ENCODE results near the gene RIPOR3.
"Not testable (repeated sequence)": the region's sequence is repeated elsewhere in the genome, so short reads cannot be mapped to it uniquely, and the experiment has no call there.

Gene RIPOR3

GRCh38 chr20:50679753-50680104, 11.6 kb downstream of the RIPOR3 start:
- DNase-seq = no peak

- no peak for DNase-seq
Measured at GRCh38 chr20:50678169-50678898, 13.0 kb downstream of the RIPOR3 start.

- DNase-seq = no peak
Measured at GRCh38 chr20:50676858-50677257, 14.5 kb downstream of the RIPOR3 start.

- not testable (repeated sequence) for DNase-seq
Measured at GRCh38 chr20:50676377-50676731, 15.0 kb downstream of the RIPOR3 start.

GRCh38 chr20:50675671-50676376, 15.5 kb downstream of the RIPOR3 start:
- no peak for DNase-seq

GRCh38 chr20:50674138-50674825, 17.1 kb downstream of the RIPOR3 start:
- DNase-seq = no peak

GRCh38 chr20:50673466-50674137, 17.7 kb downstream of the RIPOR3 start:
- no peak for DNase-seq

GRCh38 chr20:50673146-50673465, 18.2 kb downstream of the RIPOR3 start:
- no peak for DNase-seq

- DNase-seq = no peak
Measured at GRCh38 chr20:50672400-50673145, 18.8 kb downstream of the RIPOR3 start.

GRCh38 chr20:50671626-50672025, 19.7 kb downstream of the RIPOR3 start:
- no peak for DNase-seq

GRCh38 chr20:50671010-50671409, 20.3 kb downstream of the RIPOR3 start:
- not testable (repeated sequence) for DNase-seq

GRCh38 chr20:50670126-50670862, 21.0 kb downstream of the RIPOR3 start:
- no peak for DNase-seq

GRCh38 chr20:50668798-50669197, 22.5 kb downstream of the RIPOR3 start:
- DNase-seq = no peak

GRCh38 chr20:50668326-50668725, 23.0 kb downstream of the RIPOR3 start:
- DNase-seq = no peak

- no peak for DNase-seq
Measured at GRCh38 chr20:50666709-50667298, 24.5 kb downstream of the RIPOR3 start.

- DNase-seq = no peak
Measured at GRCh38 chr20:50664254-50664653, 27.1 kb downstream of the RIPOR3 start.

- no peak for DNase-seq
Measured at GRCh38 chr20:50663095-50663821, 28.1 kb downstream of the RIPOR3 start.

- DNase-seq = no peak
Measured at GRCh38 chr20:50659975-50660670, 31.2 kb downstream of the RIPOR3 start.

- DNase-seq = no peak
Measured at GRCh38 chr20:50658804-50659380, 32.5 kb downstream of the RIPOR3 start.

GRCh38 chr20:50655311-50655880, 35.9 kb downstream of the RIPOR3 start:
- no peak for DNase-seq
